ENCODE data around the gene COL6A1.
"Not testable (repeated sequence)": the region's sequence is repeated elsewhere in the genome, so short reads cannot be mapped to it uniquely, and the experiment has no call there.

The COL6A1 gene

DNA sequence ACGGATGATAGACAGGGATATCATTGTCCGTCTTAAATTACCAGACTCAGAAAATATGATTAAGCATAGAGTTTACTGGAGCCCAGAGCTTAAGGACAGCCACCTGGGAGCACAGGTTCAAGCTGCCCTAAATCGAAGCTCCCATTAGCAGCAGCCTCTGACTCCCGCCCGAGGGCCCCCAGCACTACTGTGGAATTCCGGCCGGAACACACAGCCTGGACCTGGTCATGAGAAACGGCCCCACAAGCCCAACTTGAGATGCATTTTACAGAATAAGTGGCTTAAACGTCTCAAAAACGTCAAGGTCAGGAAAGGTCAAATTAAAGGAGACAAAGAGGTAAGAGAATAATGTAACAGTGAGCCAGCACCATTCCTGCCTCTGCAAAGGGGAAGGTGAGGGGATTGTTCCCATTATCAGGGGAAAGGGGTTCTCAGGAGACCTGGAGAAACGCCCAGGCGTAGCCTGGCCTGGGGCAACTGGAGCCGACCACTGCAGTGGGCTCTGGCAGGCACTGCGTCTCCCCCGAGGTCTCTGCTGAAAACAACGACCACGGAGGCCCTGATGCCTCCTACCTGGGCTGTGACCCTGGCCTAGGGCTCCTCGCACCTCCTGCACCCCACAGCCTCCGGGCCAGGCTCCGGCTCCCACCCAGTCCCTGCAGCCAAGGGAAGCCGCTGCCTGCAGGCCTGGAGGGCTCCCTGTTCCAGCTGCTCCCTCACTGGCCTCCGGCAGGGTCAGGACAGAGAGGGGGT is 11.5 kb upstream of the COL6A1 start:
- DNase-seq = no peak

- DNase-seq = peak in 1 of 2 donors; percentile 35
Measured at GRCh38 chr21:45970674-45971615, 10.6 kb upstream of the COL6A1 start.

DNA sequence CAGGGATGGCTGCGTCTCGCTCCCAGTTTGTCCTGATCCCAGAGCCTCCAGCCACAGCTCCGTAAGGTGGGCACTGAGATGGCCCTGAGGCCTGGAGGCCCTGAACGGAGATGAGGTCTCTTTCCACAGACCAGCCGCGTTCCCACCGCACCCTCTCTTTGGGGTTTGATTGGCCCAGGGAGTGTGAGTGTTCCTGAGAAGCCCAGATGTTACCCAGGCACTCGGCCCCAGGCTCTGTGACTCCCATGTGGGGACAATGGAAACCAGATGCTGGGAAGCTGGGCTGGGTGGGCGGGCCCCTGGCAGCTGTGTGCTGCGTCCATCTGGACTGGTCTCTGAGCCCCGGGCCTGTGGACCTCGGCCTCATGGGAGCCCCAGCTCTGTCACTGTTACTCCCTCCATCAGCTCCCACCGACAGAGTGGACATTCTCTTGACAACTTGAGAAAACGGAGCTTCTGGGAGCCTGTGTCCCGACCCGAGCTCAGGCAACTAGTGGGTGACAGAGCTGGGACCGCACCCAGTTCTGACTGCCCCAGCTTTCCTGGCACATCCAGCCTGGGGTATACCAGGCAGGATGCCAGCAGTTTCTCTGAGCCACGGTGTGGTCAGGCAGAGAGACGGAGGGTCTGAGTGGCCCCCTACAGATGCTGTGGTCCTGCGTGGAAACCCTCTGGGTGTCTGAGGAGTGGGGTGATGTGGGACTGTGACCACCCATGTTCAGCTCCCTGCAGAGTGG is 9.8 kb upstream of the COL6A1 start:
- no peak for DNase-seq

- DNase-seq = no peak
Measured at GRCh38 chr21:45972353-45972715, 9.2 kb upstream of the COL6A1 start.

DNA sequence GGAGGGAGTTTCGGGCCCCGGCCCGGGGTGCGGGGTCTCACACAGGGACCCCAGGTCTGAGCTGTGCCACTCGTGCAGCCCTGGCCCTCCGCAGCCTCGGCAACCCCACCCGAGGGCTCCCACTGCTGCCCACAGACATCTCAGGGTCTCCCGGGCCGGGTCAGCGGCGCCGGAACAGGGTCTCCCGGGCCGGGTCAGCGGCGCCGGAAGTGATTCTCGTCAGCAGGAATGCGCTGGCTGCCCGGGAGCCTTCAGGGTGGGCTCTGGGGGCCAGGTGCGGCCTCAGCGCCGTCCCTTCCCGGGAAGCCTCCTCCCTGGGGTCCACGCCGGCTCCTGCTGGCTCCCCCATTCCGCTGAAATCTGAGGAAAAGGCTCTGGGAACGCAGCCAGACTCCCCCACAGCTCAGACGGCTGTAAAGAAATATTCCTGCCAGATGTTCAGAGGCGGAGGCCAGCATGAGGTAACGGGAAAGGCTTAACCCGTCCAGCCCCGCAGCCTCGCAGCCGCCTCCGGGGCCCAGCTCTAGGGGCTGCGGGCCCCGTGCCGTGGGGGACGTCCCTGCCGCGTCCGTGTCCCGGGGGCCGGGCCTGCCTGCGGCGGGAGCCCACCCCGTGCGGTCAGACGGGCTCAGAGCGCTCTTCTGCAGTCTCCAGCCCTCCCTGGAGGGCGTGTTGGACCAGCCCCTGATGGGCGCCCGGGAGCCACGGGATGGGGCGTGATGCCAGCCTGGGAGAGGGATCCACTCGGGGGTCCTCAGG is 8.7 kb upstream of the COL6A1 start:
- no peak for DNase-seq

- DNase-seq = peak in 1 of 2 donors; percentile 12
Measured at GRCh38 chr21:45973475-45974072, 8.0 kb upstream of the COL6A1 start.

DNA sequence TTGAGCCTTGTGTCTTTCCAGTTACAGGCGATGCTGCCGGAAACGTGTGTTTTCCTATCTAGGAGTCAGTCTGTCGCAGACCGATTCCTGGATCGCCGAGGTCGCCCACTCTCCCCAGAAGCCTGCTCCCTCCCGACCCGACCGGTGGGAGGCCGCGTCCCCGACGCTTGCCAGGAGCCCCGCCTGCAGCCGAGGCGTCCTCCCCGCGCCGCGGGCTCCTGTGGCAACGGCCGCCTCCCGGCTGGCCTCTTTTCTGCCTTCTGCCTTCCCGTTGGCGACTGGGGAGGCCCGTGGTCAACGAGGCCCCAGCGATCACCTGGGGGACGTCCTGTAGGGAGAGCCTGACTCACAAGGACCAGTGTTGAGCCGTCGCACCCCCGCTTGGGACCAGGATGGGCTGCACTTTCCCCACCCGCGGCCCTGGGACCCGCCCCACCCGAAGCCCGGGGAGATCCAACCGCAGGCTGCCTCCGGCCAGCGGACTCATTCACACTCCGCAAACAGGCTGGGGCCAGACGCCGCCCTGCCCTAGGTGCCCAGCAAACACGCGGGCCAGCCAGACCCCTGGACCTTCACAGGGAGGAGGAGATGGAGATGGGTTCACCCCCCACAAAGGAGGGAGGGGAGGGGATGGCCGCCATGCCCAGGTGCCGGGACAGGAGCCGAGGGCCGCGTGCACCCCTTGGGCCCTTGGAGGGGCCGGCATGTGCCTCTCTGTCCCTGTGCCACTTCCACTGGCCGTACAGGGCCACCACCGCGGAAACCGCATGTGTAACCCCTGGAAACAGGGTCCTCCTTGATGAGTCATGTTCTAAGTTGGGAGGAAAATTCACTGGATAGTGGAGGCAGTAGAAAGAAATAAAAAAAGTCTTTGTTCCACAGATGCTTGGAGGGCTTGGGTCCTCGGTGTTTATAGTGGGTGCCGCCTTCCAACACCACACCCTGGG is 7.2 kb upstream of the COL6A1 start:
- no peak for DNase-seq

GRCh38 chr21:45975020-45975666 is 6.4 kb upstream of the COL6A1 start:
- DNase-seq = no peak

DNA sequence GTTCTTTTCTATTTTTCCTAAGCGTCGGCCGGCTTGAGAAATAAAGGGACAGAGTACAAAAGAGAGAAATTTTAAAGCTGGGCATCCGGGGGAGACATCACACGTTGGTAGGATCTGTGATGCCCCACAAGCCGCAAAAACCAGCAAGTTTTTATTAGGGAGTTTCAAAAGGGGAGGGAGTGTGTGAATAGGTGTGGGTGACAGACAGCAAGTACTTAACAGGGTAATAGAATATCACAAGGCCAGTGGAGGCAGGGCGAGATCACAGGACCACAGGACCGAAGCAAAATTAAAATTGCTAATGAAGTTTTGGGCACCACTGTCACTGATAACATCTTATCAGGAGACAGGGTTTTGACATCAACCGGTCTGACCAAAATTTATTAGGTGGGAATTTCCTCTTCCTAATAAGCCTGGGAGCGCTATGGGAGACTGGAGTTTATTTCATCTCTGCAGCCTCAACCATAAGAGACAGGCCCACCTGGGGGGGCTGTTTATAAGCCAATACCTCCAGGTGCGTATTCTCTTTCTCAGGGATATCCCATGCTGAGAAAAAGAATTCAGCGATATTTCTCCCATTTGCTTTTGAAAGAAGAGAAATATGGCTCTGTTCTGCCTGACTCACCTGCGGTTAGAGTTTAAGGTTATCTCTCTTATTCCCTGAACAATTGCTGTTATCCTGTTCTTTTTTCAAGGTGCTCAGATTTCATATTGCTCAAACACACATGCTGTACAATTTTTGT is 5.7 kb upstream of the COL6A1 start:
- not testable (repeated sequence) for DNase-seq

- DNase-seq = no peak
Measured at GRCh38 chr21:45976701-45977311, 4.8 kb upstream of the COL6A1 start.

DNA sequence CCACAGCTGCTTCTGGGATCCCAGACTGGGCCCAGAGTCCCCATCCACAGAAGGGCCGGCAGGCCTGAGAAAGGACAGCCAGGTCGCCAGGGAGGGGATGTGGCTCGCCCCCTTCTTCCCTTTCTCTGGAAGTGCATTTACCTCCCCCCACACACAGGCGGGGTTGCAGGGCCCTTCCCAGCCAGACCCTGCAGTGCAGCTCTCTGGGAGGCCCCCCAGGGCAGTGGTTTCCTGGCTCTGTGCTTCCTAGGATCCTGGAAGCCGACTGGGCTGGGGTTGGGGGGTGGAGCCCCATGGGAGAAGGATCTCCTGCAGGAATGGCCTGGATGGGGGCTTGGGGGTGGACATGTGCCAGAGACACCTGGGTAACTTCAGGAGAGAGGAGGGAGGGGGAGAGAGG is 4.2 kb upstream of the COL6A1 start:
- no peak for DNase-seq

DNA sequence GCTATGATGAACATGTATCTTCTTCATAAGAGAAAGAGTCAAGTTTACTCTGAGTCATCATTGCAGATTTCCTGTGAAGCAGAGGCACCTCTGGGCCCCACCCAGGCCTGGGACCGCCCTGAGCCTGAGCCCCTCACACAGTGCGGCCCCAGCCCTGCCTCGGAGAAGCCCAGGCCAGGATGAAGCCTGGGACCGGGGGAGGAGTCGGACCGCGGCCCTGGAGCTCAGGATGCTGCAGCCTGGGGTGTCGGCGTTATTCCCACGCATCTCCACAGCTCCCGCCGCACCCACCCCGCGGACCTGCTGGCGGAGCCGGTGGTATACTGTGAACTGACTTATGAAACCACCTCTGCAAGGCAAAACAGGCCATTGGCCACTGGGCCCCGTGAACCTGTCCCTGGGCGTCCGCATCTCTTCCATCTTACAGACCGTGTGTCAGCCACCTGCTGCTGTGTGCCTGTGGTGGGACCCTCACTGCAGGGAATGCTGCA is 2.4 kb upstream of the COL6A1 start:
- DNase-seq = no peak

GRCh38 chr21:45979651-45980050 is 1.9 kb upstream of the COL6A1 start:
- no peak for DNase-seq

DNA sequence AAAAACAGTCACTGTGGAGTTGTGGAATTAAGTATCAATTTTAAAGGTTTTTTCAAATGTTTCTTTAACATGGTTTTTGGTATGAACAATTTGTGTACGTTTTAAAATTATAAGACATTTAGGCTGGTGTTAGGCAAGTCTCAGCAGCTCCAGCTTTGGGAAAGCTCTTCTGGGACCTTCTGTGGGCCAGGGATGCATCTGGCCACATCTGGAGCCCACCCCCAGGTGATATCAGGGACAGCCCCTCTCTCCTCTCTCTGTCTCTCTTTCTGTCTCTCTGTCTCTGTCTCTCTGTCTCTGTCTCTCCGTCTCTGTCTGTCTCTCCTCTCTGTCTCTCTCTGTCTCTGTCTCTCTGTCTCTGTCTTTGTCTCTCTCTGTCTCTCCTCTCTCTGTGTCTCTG is 1.3 kb upstream of the COL6A1 start:
- DNase-seq = no peak

- no peak for DNase-seq
Measured at GRCh38 chr21:45980697-45981096, 873 bp upstream of the COL6A1 start.

DNA sequence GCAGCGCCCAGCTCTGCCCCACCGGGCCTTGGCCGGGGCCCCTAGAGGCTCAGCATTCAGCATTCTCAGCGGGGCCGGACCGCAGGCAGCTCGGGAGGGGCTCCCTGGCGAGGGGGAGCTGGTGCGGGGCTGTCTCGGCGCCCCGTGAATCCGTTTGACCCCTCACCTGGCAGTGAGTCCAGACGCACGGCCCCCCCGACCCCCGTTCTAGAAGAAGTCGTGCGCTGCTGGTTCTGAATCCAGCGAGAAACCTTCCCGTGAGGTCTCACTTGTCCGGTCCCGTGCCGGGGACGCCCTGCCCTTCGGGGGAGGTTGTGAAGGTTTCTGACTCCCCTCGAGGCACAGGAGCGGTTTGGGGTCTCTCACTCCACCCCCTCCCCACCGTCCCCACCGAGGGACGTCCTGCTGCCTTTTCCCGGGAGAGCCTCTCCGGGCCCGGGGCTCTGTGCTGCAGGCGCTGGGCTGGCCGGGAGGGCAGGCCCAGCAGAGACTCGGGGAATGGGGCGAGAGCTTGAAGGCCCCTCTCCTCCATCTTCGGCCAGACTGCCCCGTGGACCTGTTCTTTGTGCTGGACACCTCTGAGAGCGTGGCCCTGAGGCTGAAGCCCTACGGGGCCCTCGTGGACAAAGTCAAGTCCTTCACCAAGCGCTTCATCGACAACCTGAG is 655 bp downstream of the COL6A1 start:
- DNase-seq = no peak

DNA sequence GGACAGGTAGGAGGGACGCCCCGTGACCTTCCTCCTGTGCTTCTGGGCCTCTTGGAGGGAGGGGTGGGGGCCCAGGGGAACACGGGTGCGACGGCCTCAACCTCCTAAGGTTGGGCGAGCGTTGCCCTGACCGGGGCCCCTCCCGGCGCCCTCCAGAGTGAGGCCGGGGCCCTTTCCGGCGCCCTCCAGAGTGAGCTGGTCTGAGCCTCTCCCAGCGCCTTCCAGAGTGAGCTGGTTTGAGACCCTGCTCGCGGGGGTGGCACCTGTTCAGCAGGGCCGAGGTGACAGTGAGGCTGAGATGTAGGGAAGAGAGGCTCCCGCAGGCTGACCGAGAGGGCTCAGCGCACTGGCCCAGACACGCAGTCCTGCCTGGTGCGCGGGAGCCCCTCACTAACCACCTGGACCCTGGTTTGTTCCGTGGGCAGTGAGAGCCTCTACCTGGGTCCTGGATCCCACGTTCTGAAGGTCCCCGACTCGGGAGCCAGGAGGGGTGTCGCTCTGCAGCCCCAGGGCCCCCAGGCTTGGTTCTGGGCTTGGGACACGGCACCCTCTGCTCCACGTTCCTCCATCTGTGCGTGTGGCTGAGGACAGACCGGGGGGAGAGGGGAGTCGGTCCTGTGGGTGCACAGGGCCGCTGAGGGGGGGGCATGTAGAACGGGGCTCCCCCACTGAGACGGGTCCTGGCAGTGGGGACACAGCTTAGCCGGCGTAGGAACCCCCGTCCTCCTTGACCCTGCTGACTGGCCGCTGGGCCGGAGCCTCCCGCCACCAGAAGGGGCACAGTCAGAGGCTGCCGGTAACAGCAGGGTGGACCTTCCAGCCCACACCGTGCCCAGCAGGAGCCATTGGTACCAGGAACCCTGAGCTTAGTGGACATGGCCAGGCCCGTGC is 1.4 kb downstream of the COL6A1 start:
- no peak for DNase-seq

DNA sequence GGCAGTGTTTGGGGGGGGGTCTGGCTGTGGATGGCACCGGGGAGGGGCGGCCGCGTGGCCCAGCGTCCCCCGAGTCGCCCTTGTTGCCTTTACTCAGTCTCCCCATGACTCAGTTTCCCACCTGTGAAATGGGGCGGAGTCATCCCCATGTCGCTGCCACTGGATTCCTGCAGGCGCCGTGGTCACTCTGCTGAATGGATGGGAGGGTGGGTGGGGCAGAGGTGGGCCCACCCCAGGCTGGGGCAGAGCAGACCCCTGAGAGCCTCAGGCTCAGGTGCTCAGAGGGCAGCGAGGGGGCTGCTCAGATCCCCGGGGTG is 2.0 kb downstream of the COL6A1 start:
- no peak for DNase-seq

Measured in hippocampal formation (tissue), 2 donors.